22Rv1 (cell line): ENCODE results near the gene MICU1.

Experiments
- CTCF ChIP-seq: fragments of 450-650 bp; IDR thresholded peaks from 2 replicates; pipeline ENCODE4 v1.5.1; 2017; ENCODE audit warnings: mild to moderate bottlenecking
- ZFX ChIP-seq: fragments of 450-650 bp; IDR thresholded peaks from 2 replicates; pipeline ENCODE4 v1.6.1; 2017; ENCODE audit warnings: antibody characterized with exemption, borderline replicate concordance

- TF ChIP-seq CTCF (no peak), ZFX (no peak)
These were observed 276.4 kb downstream of the MICU1 start for GRCh38 chr10:72349438-72349837.
